CD8-positive, alpha-beta memory T cell (primary cell): ENCODE results near the gene TGM3. TPM values are rescaled to one million over a fixed set of nuclear protein-coding genes. Genes with fewer than 3 reads are reported as not detected.
A peak's percentile ranks its signal among the peaks of the same experiment; 100 is the strongest.

Experiments used
- CTCF ChIA-PET: fragments of 350-600 bp; sonication (Branson Sonifier 250); formaldehyde crosslinking; loops from one replicate; lab custom pipeline; 2021; ENCODE audit warnings: antibody characterized with exemption; lab: Charles Lee
- POLR2A ChIA-PET: fragments of 350-600 bp; sonication (Branson Sonifier 250); formaldehyde crosslinking; loops from one replicate; lab custom pipeline; 2021; ENCODE audit warnings: antibody characterized with exemption; lab: Charles Lee
- DNase-seq, 5 donors: peaks; one replicate each; pipeline versions ENCODE4 v3.0.0 to v3.0.0-alpha.2; 2020 to 2022; ENCODE audit warnings: mixed read lengths in 1 of 5
- H3K27ac ChIP-seq: one replicate; pipeline ENCODE4 v1.7.0; 2013; ENCODE audit warnings: low read depth, mild to moderate bottlenecking, low read length, moderate library complexity
- H3K27me3 ChIP-seq: 2 replicates; pipeline ENCODE4 v1.7.0; 2013; ENCODE audit warnings: low read length, mild to moderate bottlenecking; ENCODE audit not compliant: insufficient read depth, poor library complexity, severe bottlenecking
- H3K36me3 ChIP-seq: 2 replicates; pipeline ENCODE4 v1.7.0; 2013; ENCODE audit warnings: mild to moderate bottlenecking, low read length, moderate library complexity; ENCODE audit not compliant: insufficient read depth
- H3K4me1 ChIP-seq: 2 replicates; pipeline ENCODE4 v1.7.0; 2013; ENCODE audit warnings: mild to moderate bottlenecking, low read length, moderate library complexity; ENCODE audit not compliant: insufficient read depth
- H3K4me3 ChIP-seq: 2 replicates; pipeline ENCODE4 v1.7.0; 2013; ENCODE audit warnings: mild to moderate bottlenecking, low read length
- H3K9me3 ChIP-seq: 2 replicates; pipeline ENCODE4 v1.7.0; 2013; ENCODE audit warnings: mild to moderate bottlenecking, low read length
- H3K27ac Mint-ChIP-seq, 8 donors: one replicate each; pipeline ENCODE4 v1.8.0; 2020 to 2021; ENCODE audit warnings: mixed read lengths in 8 of 8, mild to moderate bottlenecking in 6 of 8, inconsistent platforms in 3 of 8, moderate library complexity in 3 of 8
- H3K27me3 Mint-ChIP-seq, 2 donors: one replicate each; pipeline ENCODE4 v1.8.0; 2020 to 2021; ENCODE audit warnings: mixed read lengths in 2 of 2, mild to moderate bottlenecking in 1 of 2, moderate library complexity in 1 of 2
- H3K36me3 Mint-ChIP-seq, 3 donors: one replicate each; pipeline ENCODE4 v1.8.0; 2020 to 2021; ENCODE audit warnings: mixed read lengths in 3 of 3, inconsistent platforms in 1 of 3, mild to moderate bottlenecking in 1 of 3
- H3K4me1 Mint-ChIP-seq, 3 donors: one replicate each; pipeline ENCODE4 v1.8.0; 2020 to 2021; ENCODE audit warnings: mixed read lengths in 3 of 3, inconsistent platforms in 1 of 3, mild to moderate bottlenecking in 1 of 3
- H3K4me3 Mint-ChIP-seq, 7 donors: one replicate each; pipeline ENCODE4 v1.8.0; 2020 to 2021; ENCODE audit warnings: mixed read lengths in 7 of 7, mild to moderate bottlenecking in 6 of 7, moderate library complexity in 4 of 7, inconsistent platforms in 2 of 7
- H3K9me3 Mint-ChIP-seq, 5 donors: one replicate each; pipeline ENCODE4 v1.8.0; 2020 to 2022; ENCODE audit warnings: mixed read lengths in 5 of 5, mild to moderate bottlenecking in 3 of 5, moderate library complexity in 2 of 5, inconsistent platforms in 1 of 5
- polyA plus RNA-seq: library from polyadenylated mRNA; unstranded; fragments of 300-500 nt; fragmentation: Illumina TruSeq; gene quantifications from one replicate; pipeline ENCODE4 v1.2.3, GENCODE V29; 2021
- total RNA-seq, 2 experiments: library from RNA; stranded (reverse); gene quantifications; one replicate each; pipeline ENCODE4 v1.2.3, GENCODE V29; 2021

The TGM3 gene
- total and polyA plus RNA-seq, 3 experiments from 2014 or later = not detected

GRCh38 chr20:2380601-2381000, 84.8 kb downstream of the TGM3 start, which contains the start of gene TGM6:
Gene TGM6, plus strand, starts transcription at chr20:2380901. Its CDS starts 68 bp downstream, at chr20:2380969.
- Mint-ChIP-seq H3K27ac (peak within 1 kb of the TSS in 6 of 8 donors; percentile 28 to 54 (median 37)), H3K4me1 (peaks cover 22 to 31% (median 24%) of the 10 kb centered on the region in 3 donors), H3K4me3 (peak within 1 kb of the TSS in 6 of 7 donors; percentile 9 to 63 (median 58)), H3K27me3 (peaks cover 9 to 11% of the 10 kb centered on the region in 2 donors), H3K9me3 (peaks cover 0 to 2% (median 0%) of the 10 kb centered on the region in 5 donors), H3K36me3 (no peaks in the 10 kb centered on the region)
- Histone ChIP-seq H3K36me3 (no peaks in the 10 kb centered on the region), H3K4me3 (no peak within 1 kb of the TSS), H3K4me1 (peaks cover 18% of the 10 kb centered on the region), H3K27me3 (no peaks in the 10 kb centered on the region), H3K9me3 (no peaks in the 10 kb centered on the region), H3K27ac (no peak within 1 kb of the TSS)
- POLR2A ChIA-PET = no interaction called here
- no peak for DNase-seq
- CTCF ChIA-PET = no interaction called here

DNA sequence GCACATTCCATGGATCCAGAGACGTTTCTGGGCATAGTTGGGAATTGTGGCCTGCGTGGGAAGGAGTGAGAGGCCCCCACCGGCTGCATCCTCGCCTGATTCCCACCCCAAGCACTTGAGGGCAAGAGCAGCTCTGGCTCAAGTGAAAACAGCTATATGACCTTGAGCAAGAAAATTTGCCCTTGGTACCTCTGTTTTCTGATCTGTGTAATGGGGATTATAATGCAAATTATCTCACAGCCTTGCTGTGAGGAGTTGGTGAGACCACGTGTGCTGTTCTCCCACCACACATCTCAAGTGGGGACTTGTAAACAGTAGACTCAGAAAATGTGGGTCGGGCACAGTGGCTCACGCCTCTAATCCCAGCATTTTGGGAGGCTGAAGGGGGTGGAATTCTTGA, 85.5 kb downstream of the TGM3 start:
- DNase-seq = no peak
- Histone ChIP-seq H3K27me3 (no peaks in the 10 kb centered on the region), H3K27ac (no peak overlapping the region), H3K4me3 (no peak overlapping the region), H3K36me3 (no peaks in the 10 kb centered on the region), H3K4me1 (peaks cover 18% of the 10 kb centered on the region), H3K9me3 (no peaks in the 10 kb centered on the region)
- Mint-ChIP-seq H3K9me3 (peaks cover 0 to 4% (median 2%) of the 10 kb centered on the region in 5 donors), H3K4me3 (no peak overlapping the region), H3K4me1 (peaks cover 22 to 33% (median 24%) of the 10 kb centered on the region in 3 donors), H3K27ac (no peak overlapping the region), H3K36me3 (peaks cover 0 to 3% (median 0%) of the 10 kb centered on the region in 3 donors), H3K27me3 (peaks cover 8 to 9% of the 10 kb centered on the region in 2 donors)
- ChIA-PET POLR2A (no interaction called here), CTCF (no interaction called here)

- Mint-ChIP-seq H3K27ac (no peak overlapping the region), H3K4me1 (peaks cover 22 to 40% (median 25%) of the 10 kb centered on the region in 3 donors), H3K36me3 (peaks cover 0 to 5% (median 0%) of the 10 kb centered on the region in 3 donors), H3K27me3 (peaks cover 3 to 7% of the 10 kb centered on the region in 2 donors), H3K4me3 (no peak overlapping the region), H3K9me3 (peaks cover 0 to 15% (median 11%) of the 10 kb centered on the region in 5 donors)
- no peaks in the 10 kb centered on the region for H3K27me3 ChIP-seq
- no peaks in the 10 kb centered on the region for H3K36me3 ChIP-seq
- H3K4me1 ChIP-seq = peaks cover 18% of the 10 kb centered on the region
- no peak overlapping the region for H3K4me3 ChIP-seq
- CTCF ChIA-PET = no interaction called here
- H3K27ac ChIP-seq = no peak overlapping the region
- POLR2A ChIA-PET = no interaction called here
- H3K9me3 ChIP-seq = no peaks in the 10 kb centered on the region
- DNase-seq = no peak
Measured at GRCh38 chr20:2382833-2383232, 87.0 kb downstream of the TGM3 start.

DNA sequence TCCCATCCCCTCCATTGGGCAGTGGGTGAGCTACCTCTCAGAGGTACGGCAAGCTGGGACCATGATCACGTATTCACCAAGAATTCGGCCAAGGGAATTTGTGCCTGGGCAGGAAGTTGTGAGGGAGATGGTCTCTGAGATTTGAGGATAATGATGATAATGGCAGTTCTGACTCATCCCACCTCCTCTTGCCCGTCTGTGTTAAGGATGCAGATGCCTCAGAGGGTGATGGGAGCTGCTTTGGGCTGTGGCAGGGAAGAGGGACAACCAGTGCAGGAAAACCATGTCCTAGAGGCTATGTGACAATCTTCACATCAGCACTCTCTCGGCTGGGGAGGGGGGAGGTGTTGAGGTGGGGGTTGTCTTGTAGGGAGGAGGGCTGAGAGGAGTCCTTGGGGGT, 89.2 kb downstream of the TGM3 start:
- Mint-ChIP-seq H3K27ac (peak overlapping the region in 1 of 8 donors; percentile 28), H3K9me3 (peaks cover 2 to 30% (median 24%) of the 10 kb centered on the region in 5 donors), H3K4me3 (no peak overlapping the region), H3K36me3 (peaks cover 0 to 5% (median 0%) of the 10 kb centered on the region in 3 donors), H3K27me3 (peaks cover 3 to 7% of the 10 kb centered on the region in 2 donors), H3K4me1 (peaks cover 6 to 21% (median 9%) of the 10 kb centered on the region in 3 donors)
- ChIA-PET POLR2A (no interaction called here), CTCF (no interaction called here)
- DNase-seq = no peak
- Histone ChIP-seq H3K27me3 (no peaks in the 10 kb centered on the region), H3K9me3 (no peaks in the 10 kb centered on the region), H3K4me1 (peaks cover 1% of the 10 kb centered on the region), H3K36me3 (no peaks in the 10 kb centered on the region), H3K4me3 (no peak overlapping the region), H3K27ac (no peak overlapping the region)

DNA sequence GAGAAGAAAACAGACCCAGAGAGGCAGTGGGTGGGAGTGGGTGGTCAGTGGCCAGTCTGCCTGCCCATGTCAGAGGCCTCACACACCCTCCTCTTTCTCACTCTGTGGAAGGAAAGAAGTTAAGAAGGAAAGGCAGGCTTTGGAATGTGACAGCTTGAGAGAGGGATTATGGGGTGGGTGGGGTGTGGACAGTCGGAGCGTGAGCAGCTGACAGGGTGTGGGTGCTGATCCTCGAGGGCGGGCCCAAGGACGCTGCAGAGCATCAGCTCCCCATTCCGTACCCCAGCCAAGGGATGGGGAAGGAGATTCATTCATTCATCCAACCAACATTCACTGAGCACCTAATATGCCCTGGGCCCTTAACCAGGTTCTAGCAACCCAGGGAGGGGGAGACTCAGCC, 89.7 kb downstream of the TGM3 start:
- ChIA-PET CTCF (no interaction called here), POLR2A (no interaction called here)
- H3K4me3 ChIP-seq = no peak overlapping the region
- H3K9me3 ChIP-seq = no peaks in the 10 kb centered on the region
- H3K27ac ChIP-seq = no peak overlapping the region
- H3K4me1 Mint-ChIP-seq = peaks cover 3 to 16% (median 7%) of the 10 kb centered on the region in 3 donors
- H3K4me3 Mint-ChIP-seq = no peak overlapping the region
- peaks cover 3 to 6% of the 10 kb centered on the region in 2 donors for H3K27me3 Mint-ChIP-seq
- peaks cover 2 to 30% (median 24%) of the 10 kb centered on the region in 5 donors for H3K9me3 Mint-ChIP-seq
- no peaks in the 10 kb centered on the region for H3K27me3 ChIP-seq
- no peak overlapping the region for H3K27ac Mint-ChIP-seq
- no peaks in the 10 kb centered on the region for H3K36me3 ChIP-seq
- no peaks in the 10 kb centered on the region for H3K4me1 ChIP-seq
- DNase-seq = no peak
- peaks cover 0 to 5% (median 0%) of the 10 kb centered on the region in 3 donors for H3K36me3 Mint-ChIP-seq

GRCh38 chr20:2386516-2387179, 90.8 kb downstream of the TGM3 start:
- Histone ChIP-seq H3K4me3 (no peak overlapping the region), H3K9me3 (no peaks in the 10 kb centered on the region), H3K4me1 (no peaks in the 10 kb centered on the region), H3K27ac (no peak overlapping the region), H3K36me3 (no peaks in the 10 kb centered on the region), H3K27me3 (no peaks in the 10 kb centered on the region)
- no peak for DNase-seq
- peaks cover 3 to 7% of the 10 kb centered on the region in 2 donors for H3K27me3 Mint-ChIP-seq
- H3K9me3 Mint-ChIP-seq = peaks cover 3 to 30% (median 24%) of the 10 kb centered on the region in 5 donors
- no peak overlapping the region for H3K4me3 Mint-ChIP-seq
- POLR2A ChIA-PET = no interaction called here
- CTCF ChIA-PET = interaction anchor here (1.0 kb wide), 1 partner anchor 17 kb away, joined by 3 read pairs; no protein-coding TSS in a partner anchor
- H3K27ac Mint-ChIP-seq = peak overlapping the region in 1 of 8 donors; percentile 83
- peaks cover 0 to 5% (median 0%) of the 10 kb centered on the region in 3 donors for H3K36me3 Mint-ChIP-seq
- H3K4me1 Mint-ChIP-seq = peaks cover 0 to 14% (median 6%) of the 10 kb centered on the region in 3 donors

GRCh38 chr20:2387180-2387577, 91.4 kb downstream of the TGM3 start:
- H3K4me1 ChIP-seq = no peaks in the 10 kb centered on the region
- no peaks in the 10 kb centered on the region for H3K9me3 ChIP-seq
- H3K27ac Mint-ChIP-seq = no peak overlapping the region
- CTCF ChIA-PET = interaction anchor here (1.0 kb wide), 1 partner anchor 16 kb away, joined by 3 read pairs; no protein-coding TSS in a partner anchor
- H3K4me1 Mint-ChIP-seq = peaks cover 0 to 14% (median 6%) of the 10 kb centered on the region in 3 donors
- H3K4me3 ChIP-seq = no peak overlapping the region
- H3K27ac ChIP-seq = no peak overlapping the region
- peaks cover 3 to 9% of the 10 kb centered on the region in 2 donors for H3K27me3 Mint-ChIP-seq
- POLR2A ChIA-PET = no interaction called here
- H3K9me3 Mint-ChIP-seq = peaks cover 3 to 30% (median 24%) of the 10 kb centered on the region in 5 donors
- no peaks in the 10 kb centered on the region for H3K27me3 ChIP-seq
- peak in 1 of 5 donors; percentile 13 for DNase-seq
- H3K36me3 ChIP-seq = no peaks in the 10 kb centered on the region
- no peak overlapping the region for H3K4me3 Mint-ChIP-seq
- H3K36me3 Mint-ChIP-seq = peaks cover 0 to 5% (median 0%) of the 10 kb centered on the region in 3 donors

DNA sequence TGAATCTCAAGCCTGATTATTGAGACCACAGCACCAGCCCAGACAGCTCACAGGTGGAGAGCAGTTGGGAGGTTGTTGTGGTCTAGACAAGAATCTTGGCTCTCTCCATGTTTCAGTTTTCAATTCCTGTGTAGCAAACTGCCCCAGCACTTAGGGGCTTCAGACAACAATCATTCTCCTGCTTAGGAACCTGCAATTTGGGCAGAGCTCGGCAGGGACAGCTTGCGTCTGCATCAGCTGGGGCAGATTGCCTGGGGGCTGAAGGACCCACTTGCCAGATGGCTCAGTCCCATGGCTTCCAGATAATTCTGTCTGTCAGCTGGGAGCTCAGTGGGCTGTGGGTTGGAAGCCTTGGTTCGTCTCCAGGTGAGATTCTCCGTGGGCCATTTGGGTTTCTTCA, 91.8 kb downstream of the TGM3 start:
- H3K4me3 Mint-ChIP-seq = peak overlapping the region in 1 of 7 donors; percentile 29
- H3K4me1 Mint-ChIP-seq = peaks cover 0 to 14% (median 6%) of the 10 kb centered on the region in 3 donors
- Histone ChIP-seq H3K4me1 (no peaks in the 10 kb centered on the region), H3K4me3 (no peak overlapping the region), H3K27ac (no peak overlapping the region), H3K36me3 (no peaks in the 10 kb centered on the region), H3K27me3 (no peaks in the 10 kb centered on the region), H3K9me3 (no peaks in the 10 kb centered on the region)
- peaks cover 3 to 9% of the 10 kb centered on the region in 2 donors for H3K27me3 Mint-ChIP-seq
- POLR2A ChIA-PET = no interaction called here
- CTCF ChIA-PET = no interaction called here
- H3K9me3 Mint-ChIP-seq = peaks cover 3 to 30% (median 24%) of the 10 kb centered on the region in 5 donors
- DNase-seq = no peak
- no peak overlapping the region for H3K27ac Mint-ChIP-seq
- peaks cover 0 to 5% (median 0%) of the 10 kb centered on the region in 3 donors for H3K36me3 Mint-ChIP-seq
